Activated naive CD4-positive, alpha-beta T cell treated with anti-CD3 and anti-CD28 coated beads for 36 hours (primary cell): Measurements from ENCODE around the gene RAD51B. TPM values are rescaled to one million over a fixed set of nuclear protein-coding genes. Genes with fewer than 3 reads are reported as not detected.
A peak's percentile ranks its signal among the peaks of the same experiment; 100 is the strongest.
"Not testable (repeated sequence)": the region's sequence is repeated elsewhere in the genome, so short reads cannot be mapped to it uniquely, and the experiment has no call there.

ENCODE experiments used
- CTCF ChIA-PET: fragments of 350-600 bp; sonication (Branson Sonifier 250); formaldehyde crosslinking; loops from one replicate; lab custom pipeline; 2021; ENCODE audit warnings: antibody characterized with exemption; lab: Charles Lee
- DNase-seq: peaks from one replicate; pipeline ENCODE4 v3.0.0-alpha.2; 2020
- H3K27ac Mint-ChIP-seq: one replicate; pipeline ENCODE4 v1.8.0; 2021; ENCODE audit warnings: mild to moderate bottlenecking, mixed read lengths
- H3K27me3 Mint-ChIP-seq: one replicate; pipeline ENCODE4 v1.8.0; 2021; ENCODE audit warnings: low read depth, mixed read lengths
- H3K36me3 Mint-ChIP-seq: one replicate; pipeline ENCODE4 v1.8.0; 2021; ENCODE audit warnings: low read depth, mixed read lengths
- H3K4me1 Mint-ChIP-seq: one replicate; pipeline ENCODE4 v1.8.0; 2021; ENCODE audit warnings: low read depth, mixed read lengths
- H3K4me3 Mint-ChIP-seq: one replicate; pipeline ENCODE4 v1.8.0; 2021; ENCODE audit warnings: mild to moderate bottlenecking, moderate library complexity, mixed read lengths
- H3K9me3 Mint-ChIP-seq: one replicate; pipeline ENCODE4 v1.8.0; 2021; ENCODE audit warnings: mixed read lengths
- intact Hi-C: fragments of 100-400 bp; cut with micrococcal nuclease; formaldehyde crosslinking; loops from one replicate; pipeline ENCODE4 v1.15.1; 2023
- total RNA-seq, 2 experiments: library from RNA; stranded (reverse); gene quantifications; one replicate each; pipeline ENCODE4 v1.2.3, GENCODE V29; 2021

Gene RAD51B
- total RNA-seq, 2 experiments from 2014 or later = 44.8 to 47.6 TPM

DNA sequence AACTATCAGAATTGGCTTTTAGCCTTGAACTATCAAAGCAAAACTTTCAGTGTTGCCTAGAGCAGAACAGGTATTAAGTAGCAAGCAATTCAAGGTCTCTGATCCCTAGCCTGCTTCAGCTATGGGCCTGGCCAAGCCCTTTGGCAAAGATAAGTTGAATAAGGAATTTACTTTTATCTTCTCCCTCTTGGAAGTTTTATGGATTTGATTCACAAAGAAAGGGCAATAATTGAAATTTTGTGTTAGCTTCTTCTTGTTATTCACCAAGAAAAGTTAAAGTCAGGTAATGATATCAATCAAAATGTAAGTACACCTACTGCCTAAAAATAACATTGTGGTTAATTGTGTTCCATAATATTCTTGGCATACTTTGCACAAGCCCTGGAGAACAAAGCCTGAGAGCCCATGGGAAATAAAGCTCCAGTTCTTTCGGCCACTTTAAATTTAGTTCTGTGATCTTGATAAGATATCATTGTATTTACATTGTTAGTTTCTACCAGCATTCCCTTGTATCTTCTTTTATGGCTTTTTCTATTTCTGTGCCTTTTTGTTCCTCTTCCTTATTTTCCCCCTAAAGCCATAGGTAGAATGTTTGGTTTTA, 158.0 kb downstream of the RAD51B start:
- no peak overlapping the region for H3K27ac Mint-ChIP-seq
- no peak for DNase-seq
- H3K9me3 Mint-ChIP-seq = no peaks in the 10 kb centered on the region
- CTCF ChIA-PET = no interaction called here
- H3K4me3 Mint-ChIP-seq = no peak overlapping the region
- peaks cover 2% of the 10 kb centered on the region for H3K4me1 Mint-ChIP-seq
- intact Hi-C loops = no loop called here
- no peaks in the 10 kb centered on the region for H3K27me3 Mint-ChIP-seq
- H3K36me3 Mint-ChIP-seq = peaks cover 2% of the 10 kb centered on the region

GRCh38 chr14:67978749-67979148, 159.2 kb downstream of the RAD51B start:
- no peak overlapping the region for H3K27ac Mint-ChIP-seq
- CTCF ChIA-PET = no interaction called here
- no peaks in the 10 kb centered on the region for H3K27me3 Mint-ChIP-seq
- H3K4me1 Mint-ChIP-seq = peaks cover 2% of the 10 kb centered on the region
- intact Hi-C loops = no loop called here
- DNase-seq = no peak
- no peaks in the 10 kb centered on the region for H3K9me3 Mint-ChIP-seq
- H3K36me3 Mint-ChIP-seq = peaks cover 2% of the 10 kb centered on the region
- H3K4me3 Mint-ChIP-seq = no peak overlapping the region

DNA sequence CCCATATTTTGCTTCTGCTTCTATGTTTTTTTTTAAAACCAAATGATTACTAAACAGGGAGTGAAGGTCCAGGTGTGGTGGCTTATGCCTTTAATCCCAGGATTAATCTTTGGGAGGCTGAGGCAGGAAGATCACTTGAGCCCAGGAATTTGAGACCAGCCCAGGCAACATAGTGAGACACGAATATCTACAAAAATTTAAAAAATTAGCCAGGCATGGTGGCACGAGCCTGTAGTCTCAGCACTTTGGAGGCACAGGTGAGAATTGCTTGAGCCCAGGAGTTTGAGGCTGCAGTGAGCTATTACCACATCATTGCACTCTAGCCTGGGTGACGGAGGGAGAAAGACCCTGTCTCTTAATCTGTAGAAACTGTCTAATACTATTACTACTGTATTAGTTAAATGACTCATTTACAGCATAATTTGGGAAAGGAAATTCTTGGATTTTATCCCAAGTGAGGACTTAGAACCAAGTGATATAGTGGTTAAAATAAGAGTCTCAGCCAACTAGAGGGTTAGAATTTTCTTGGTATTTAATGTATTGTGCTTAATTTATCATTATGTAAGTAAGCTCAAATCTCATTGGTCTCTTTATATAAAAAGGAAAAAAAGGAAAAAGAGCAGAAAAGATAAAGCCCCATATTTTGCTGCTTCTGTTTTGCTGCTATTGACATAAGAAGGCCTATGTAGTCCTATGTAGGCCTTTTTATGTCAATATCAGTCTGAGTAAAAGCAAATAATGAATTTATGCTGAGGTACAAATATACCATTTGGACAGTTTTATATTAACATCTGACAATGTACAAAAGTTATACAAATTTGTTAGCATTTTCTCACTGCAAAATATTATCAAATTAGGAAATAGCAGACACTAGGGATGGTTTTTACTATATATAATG, 163.4 kb downstream of the RAD51B start:
- intact Hi-C loops = no loop called here
- peaks cover 7% of the 10 kb centered on the region for H3K4me1 Mint-ChIP-seq
- no peak for DNase-seq
- H3K9me3 Mint-ChIP-seq = no peaks in the 10 kb centered on the region
- H3K27me3 Mint-ChIP-seq = no peaks in the 10 kb centered on the region
- H3K36me3 Mint-ChIP-seq = no peaks in the 10 kb centered on the region
- H3K4me3 Mint-ChIP-seq = no peak overlapping the region
- H3K27ac Mint-ChIP-seq = no peak overlapping the region
- CTCF ChIA-PET = no interaction called here

DNA sequence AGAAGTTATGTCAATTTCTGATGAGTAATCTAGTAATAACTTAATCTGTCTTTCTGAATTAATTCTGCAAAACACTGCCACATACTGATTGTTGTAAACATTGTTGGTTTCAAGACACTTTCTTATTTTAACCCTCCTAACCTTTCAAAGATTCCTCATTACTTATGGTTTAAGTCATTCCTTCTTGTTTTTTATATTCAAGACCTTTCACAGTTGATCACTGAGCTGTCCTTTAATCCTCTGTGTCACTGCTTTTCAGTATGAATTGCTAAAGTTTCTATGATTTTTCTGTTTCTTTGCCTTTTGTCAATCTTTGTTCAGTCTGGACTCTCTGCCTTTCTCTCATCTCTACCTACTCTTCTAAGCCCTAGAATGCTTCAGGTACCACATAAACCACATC, 164.7 kb downstream of the RAD51B start:
- H3K9me3 Mint-ChIP-seq = no peaks in the 10 kb centered on the region
- H3K36me3 Mint-ChIP-seq = no peaks in the 10 kb centered on the region
- H3K27me3 Mint-ChIP-seq = no peaks in the 10 kb centered on the region
- intact Hi-C loops = no loop called here
- CTCF ChIA-PET = interaction anchor here (0.6 to 1.2 kb wide), 2 partner anchors 17 to 1156 kb away, joined by 3 read pairs; no protein-coding TSS in a partner anchor
- DNase-seq = no peak
- H3K4me1 Mint-ChIP-seq = peaks cover 5% of the 10 kb centered on the region
- H3K27ac Mint-ChIP-seq = no peak overlapping the region
- no peak overlapping the region for H3K4me3 Mint-ChIP-seq

DNA sequence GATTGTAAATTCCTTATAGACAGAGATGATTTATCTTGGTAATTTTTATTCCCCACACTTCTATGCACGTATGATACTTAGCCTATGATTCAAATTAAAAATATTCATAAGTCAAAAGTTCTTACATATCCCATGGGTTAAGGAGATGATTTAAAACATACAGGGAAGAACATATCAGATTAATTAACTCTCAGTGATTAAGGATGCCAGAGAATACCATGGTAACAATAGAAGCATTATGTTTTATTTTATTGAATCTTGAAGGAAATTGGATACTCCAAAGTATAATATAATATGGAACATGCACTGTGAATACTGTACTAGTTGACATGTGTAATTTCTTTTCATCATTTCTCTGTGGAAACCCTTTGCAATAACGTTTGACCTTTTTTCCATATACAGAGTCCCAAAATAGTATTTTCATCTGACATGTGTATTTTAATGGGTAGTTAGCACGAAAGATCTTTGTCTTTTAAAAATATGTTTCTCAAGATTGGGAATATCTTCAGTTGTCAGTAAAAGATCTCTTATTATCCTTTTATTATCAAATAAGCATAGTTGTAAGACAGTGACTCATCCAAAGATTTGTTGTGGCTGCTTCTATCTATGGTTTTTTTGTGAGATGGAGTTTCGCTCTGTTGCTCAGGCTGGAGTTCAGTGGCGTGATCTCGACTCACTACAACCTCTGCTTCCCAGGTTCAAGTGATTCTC, 166.7 kb downstream of the RAD51B start:
- CTCF ChIA-PET = no interaction called here
- peak; percentile 4 for DNase-seq
- Mint-ChIP-seq H3K27me3 (no peaks in the 10 kb centered on the region), H3K9me3 (no peaks in the 10 kb centered on the region), H3K4me1 (peaks cover 5% of the 10 kb centered on the region), H3K4me3 (no peak overlapping the region), H3K36me3 (no peaks in the 10 kb centered on the region), H3K27ac (no peak overlapping the region)
- intact Hi-C loops = no loop called here

DNA sequence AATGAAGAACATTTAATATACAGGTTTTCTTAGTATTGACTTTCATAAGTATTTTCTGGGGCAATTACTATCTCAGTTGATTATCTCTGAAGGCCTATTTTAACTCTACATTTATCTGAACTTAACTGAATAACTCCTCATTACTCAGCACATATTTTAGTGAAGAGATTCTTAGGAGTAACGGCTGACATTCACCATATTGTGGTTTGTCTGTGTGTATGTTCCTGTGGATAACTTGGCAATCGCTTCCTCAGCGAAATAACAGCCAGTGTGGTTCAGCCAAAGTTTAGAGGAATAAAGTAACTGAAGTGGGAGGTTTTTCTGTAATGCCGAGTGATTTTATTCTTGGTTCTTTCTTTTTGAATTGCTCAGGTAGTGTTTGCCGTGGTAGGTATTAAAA, 168.0 kb downstream of the RAD51B start:
- no peaks in the 10 kb centered on the region for H3K9me3 Mint-ChIP-seq
- no peaks in the 10 kb centered on the region for H3K27me3 Mint-ChIP-seq
- no peak for DNase-seq
- H3K36me3 Mint-ChIP-seq = no peaks in the 10 kb centered on the region
- no peak overlapping the region for H3K27ac Mint-ChIP-seq
- peaks cover 5% of the 10 kb centered on the region for H3K4me1 Mint-ChIP-seq
- intact Hi-C loops = no loop called here
- CTCF ChIA-PET = interaction anchor here (0.5 kb wide), 1 partner anchor 37 kb away, joined by 3 read pairs; no protein-coding TSS in a partner anchor
- H3K4me3 Mint-ChIP-seq = no peak overlapping the region

- H3K4me3 Mint-ChIP-seq, intact Hi-C loops, CTCF ChIA-PET, H3K4me1 Mint-ChIP-seq, DNase-seq, H3K27me3 Mint-ChIP-seq, H3K27ac Mint-ChIP-seq, H3K36me3 Mint-ChIP-seq, H3K9me3 Mint-ChIP-seq: not testable (repeated sequence)
These were observed 168.6 kb downstream of the RAD51B start for GRCh38 chr14:67988210-67988609.

- no peak for DNase-seq
- no peaks in the 10 kb centered on the region for H3K4me1 Mint-ChIP-seq
- H3K36me3 Mint-ChIP-seq = no peaks in the 10 kb centered on the region
- intact Hi-C loops = no loop called here
- H3K27me3 Mint-ChIP-seq = no peaks in the 10 kb centered on the region
- H3K27ac Mint-ChIP-seq = no peak overlapping the region
- CTCF ChIA-PET = no interaction called here
- no peak overlapping the region for H3K4me3 Mint-ChIP-seq
- no peaks in the 10 kb centered on the region for H3K9me3 Mint-ChIP-seq
These were observed 171.0 kb downstream of the RAD51B start for GRCh38 chr14:67990576-67990975.

DNA sequence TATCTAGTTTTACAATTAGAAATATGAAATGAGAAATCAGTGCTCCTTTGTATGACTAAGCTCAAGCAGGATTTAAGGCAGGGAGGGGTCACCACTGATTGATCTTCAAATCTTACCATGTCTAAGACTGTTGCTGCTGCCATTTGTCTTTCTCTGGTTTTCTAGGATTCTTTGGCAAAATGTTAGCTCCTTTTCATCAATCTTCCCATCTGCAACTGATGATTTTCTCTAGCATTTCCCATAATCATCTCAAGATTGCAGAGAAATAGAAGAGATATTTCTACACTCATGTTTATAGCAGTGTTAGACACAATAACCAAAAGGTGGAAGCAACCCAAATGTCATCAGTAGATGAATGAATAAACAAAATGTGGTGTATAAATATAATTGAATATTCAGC, 175.0 kb downstream of the RAD51B start:
- CTCF ChIA-PET = no interaction called here
- Mint-ChIP-seq H3K36me3 (no peaks in the 10 kb centered on the region), H3K4me1 (no peaks in the 10 kb centered on the region), H3K9me3 (no peaks in the 10 kb centered on the region), H3K27ac (no peak overlapping the region), H3K27me3 (no peaks in the 10 kb centered on the region), H3K4me3 (no peak overlapping the region)
- DNase-seq = no peak
- intact Hi-C loops = no loop called here

DNA sequence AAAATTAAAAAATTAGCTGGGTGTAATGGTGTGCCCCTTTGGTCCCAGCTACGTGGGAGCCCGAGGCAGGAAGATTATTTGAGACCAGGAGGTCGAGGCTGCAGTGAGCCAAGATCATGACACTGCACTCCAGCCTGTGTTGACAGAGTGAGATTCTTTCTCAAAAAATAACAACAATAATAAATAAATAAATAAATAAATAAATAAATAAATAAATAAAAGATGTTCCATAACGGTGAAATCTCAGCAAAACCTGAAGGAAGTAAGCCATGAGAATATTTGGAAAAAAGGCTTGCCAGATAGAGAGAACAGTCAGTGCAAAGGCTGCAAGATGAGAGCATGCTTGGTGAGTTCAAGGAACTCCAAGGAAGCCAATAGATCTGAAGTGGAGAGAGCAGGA, 176.7 kb downstream of the RAD51B start:
- Mint-ChIP-seq H3K4me1 (no peaks in the 10 kb centered on the region), H3K36me3 (no peaks in the 10 kb centered on the region), H3K27me3 (no peaks in the 10 kb centered on the region), H3K9me3 (no peaks in the 10 kb centered on the region), H3K27ac (no peak overlapping the region), H3K4me3 (no peak overlapping the region)
- no peak for DNase-seq
- CTCF ChIA-PET = interaction anchor here (1.2 kb wide), 1 partner anchor 62 kb away, joined by 3 read pairs; no protein-coding TSS in a partner anchor
- intact Hi-C loops = no loop called here

DNA sequence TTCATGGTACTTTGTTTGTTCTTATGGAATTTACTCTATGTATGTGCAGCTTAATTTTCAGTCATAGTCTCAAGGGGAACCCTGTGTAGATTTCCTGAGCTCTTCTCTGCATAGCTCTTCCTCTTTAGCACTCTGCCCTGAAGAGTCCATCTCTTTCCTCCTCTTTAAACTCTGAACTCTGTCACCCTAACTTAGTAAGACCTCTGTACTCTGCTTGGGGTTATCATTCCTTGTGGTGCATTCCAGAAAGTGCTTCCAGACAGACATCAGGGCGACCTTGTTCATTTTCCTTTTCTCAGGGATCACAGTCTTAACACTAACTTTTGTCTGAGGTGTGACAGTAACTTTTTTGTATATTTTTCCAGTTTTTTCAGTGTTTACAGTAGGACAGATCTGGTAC, 179.3 kb downstream of the RAD51B start:
- CTCF ChIA-PET = no interaction called here
- Mint-ChIP-seq H3K9me3 (no peaks in the 10 kb centered on the region), H3K27me3 (no peaks in the 10 kb centered on the region), H3K4me1 (no peaks in the 10 kb centered on the region), H3K27ac (no peak overlapping the region), H3K4me3 (no peak overlapping the region), H3K36me3 (peaks cover 2% of the 10 kb centered on the region)
- intact Hi-C loops = no loop called here
- no peak for DNase-seq

DNA sequence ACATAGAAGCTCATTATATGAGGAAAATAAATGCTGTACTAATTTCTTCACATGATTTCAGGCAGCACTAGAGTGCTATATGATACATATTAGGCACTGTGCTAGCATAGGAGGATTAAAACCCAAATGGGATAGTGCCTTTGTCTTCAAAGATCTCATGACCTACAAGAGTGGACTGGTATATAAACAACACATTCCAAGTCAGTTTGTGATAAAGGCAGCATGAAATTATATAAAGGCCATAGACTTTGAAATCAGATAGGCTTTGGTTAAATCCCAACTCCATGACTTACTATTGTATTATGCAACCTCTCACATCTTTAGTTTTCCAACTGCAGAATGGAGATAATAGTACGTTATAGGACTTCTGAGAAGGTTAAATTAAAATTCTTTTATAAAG, 179.7 kb downstream of the RAD51B start:
- H3K36me3 Mint-ChIP-seq = peaks cover 2% of the 10 kb centered on the region
- no peak overlapping the region for H3K4me3 Mint-ChIP-seq
- H3K27me3 Mint-ChIP-seq = no peaks in the 10 kb centered on the region
- no peaks in the 10 kb centered on the region for H3K4me1 Mint-ChIP-seq
- intact Hi-C loops = no loop called here
- no peaks in the 10 kb centered on the region for H3K9me3 Mint-ChIP-seq
- no peak for DNase-seq
- CTCF ChIA-PET = no interaction called here
- no peak overlapping the region for H3K27ac Mint-ChIP-seq
